Endodermal cell (in vitro differentiated cells): Measurements from ENCODE around the gene OTULIN. TPM values are rescaled to one million over a fixed set of nuclear protein-coding genes. Genes with fewer than 3 reads are reported as not detected.

Experiments used
- DNase-seq: peaks from one replicate; pipeline ENCODE4 v3.0.0-alpha.2; 2017
- H3K27ac ChIP-seq: 2 replicates; pipeline ENCODE4 v1.5.1; 2013; ENCODE audit warnings: mild to moderate bottlenecking, low read depth, low read length, moderate library complexity
- H3K27me3 ChIP-seq: 2 replicates; pipeline ENCODE4 v1.6.1; 2013; ENCODE audit warnings: mild to moderate bottlenecking, low read length, moderate library complexity; ENCODE audit not compliant: insufficient read depth, control insufficient read depth, poor library complexity, severe bottlenecking
- H3K36me3 ChIP-seq: 2 replicates; pipeline ENCODE4 v1.7.0; 2013; ENCODE audit warnings: mild to moderate bottlenecking, low read length, moderate library complexity; ENCODE audit not compliant: control insufficient read depth, insufficient read depth
- H3K4me1 ChIP-seq: one replicate; pipeline ENCODE4 v1.7.0; 2013; ENCODE audit warnings: low read length; ENCODE audit not compliant: control insufficient read depth, insufficient read depth
- H3K4me3 ChIP-seq: 2 replicates; pipeline ENCODE4 v1.5.1; 2013; ENCODE audit warnings: mild to moderate bottlenecking, low read length, moderate library complexity
- H3K9ac ChIP-seq: 2 replicates; pipeline ENCODE4 v1.6.1; 2013; ENCODE audit warnings: mild to moderate bottlenecking, low read length, moderate library complexity; ENCODE audit not compliant: poor library complexity, severe bottlenecking; ENCODE audit errors: extremely low read depth
- H3K9me3 ChIP-seq: 2 replicates; pipeline ENCODE4 v1.6.1; 2013; ENCODE audit warnings: mild to moderate bottlenecking, low read length, moderate library complexity; ENCODE audit not compliant: control insufficient read depth
- H3K27ac Mint-ChIP-seq: 2 replicates; pipeline ENCODE4 v1.8.0; 2020; ENCODE audit warnings: mixed read lengths
- H3K27me3 Mint-ChIP-seq: 2 replicates; pipeline ENCODE4 v1.8.0; 2021; ENCODE audit warnings: mild to moderate bottlenecking, mixed read lengths; ENCODE audit not compliant: insufficient read depth
- H3K36me3 Mint-ChIP-seq: 2 replicates; pipeline ENCODE4 v1.8.0; 2020; ENCODE audit warnings: low read depth, mixed read lengths
- H3K4me1 Mint-ChIP-seq: 2 replicates; pipeline ENCODE4 v1.8.0; 2020; ENCODE audit warnings: mixed read lengths
- H3K4me3 Mint-ChIP-seq: 2 replicates; pipeline ENCODE4 v1.8.0; 2020; ENCODE audit warnings: mild to moderate bottlenecking, moderate library complexity, mixed read lengths
- H3K9me3 Mint-ChIP-seq: 2 replicates; pipeline ENCODE4 v1.8.0; 2020; ENCODE audit warnings: mild to moderate bottlenecking, mixed read lengths
- WGBS, 2 experiments: methylation state at CpG; one replicate each; pipeline versions ENCODE4 v1.1.5 to v1.1.7; 2013; ENCODE audit warnings: missing lambda C conversion rate in 2 of 2, mixed read lengths in 1 of 2; ENCODE audit not compliant: insufficient coverage in 1 of 2, insufficient read length in 1 of 2; 5-methylcytosine and 5-hydroxymethylcytosine counted together
- total RNA-seq, 2 donors: library from RNA; stranded (reverse); fragmentation: NEBNext Ultra II Directional in 1 of 2; extraction: Animal tissue kit (Norgen Biotek cat#: 25700) in 1 of 2; gene quantifications; 2 replicates in 1 of 2; 3 replicates in 1 of 2; pipeline ENCODE4 v1.2.1, GENCODE V29; 2021
- TF ChIP-seq, protein P1 (sequence below): fragments of 200-600 bp; sonication (generic); conservative IDR thresholded peaks from 2 replicates; pipeline ENCODE4 v1.5.0; 2021; ENCODE audit warnings: antibody characterized with exemption, mild to moderate bottlenecking

Gene OTULIN
- total RNA-seq, 2 donors from 2014 or later, result 36.4 to 43.2 TPM

DNA sequence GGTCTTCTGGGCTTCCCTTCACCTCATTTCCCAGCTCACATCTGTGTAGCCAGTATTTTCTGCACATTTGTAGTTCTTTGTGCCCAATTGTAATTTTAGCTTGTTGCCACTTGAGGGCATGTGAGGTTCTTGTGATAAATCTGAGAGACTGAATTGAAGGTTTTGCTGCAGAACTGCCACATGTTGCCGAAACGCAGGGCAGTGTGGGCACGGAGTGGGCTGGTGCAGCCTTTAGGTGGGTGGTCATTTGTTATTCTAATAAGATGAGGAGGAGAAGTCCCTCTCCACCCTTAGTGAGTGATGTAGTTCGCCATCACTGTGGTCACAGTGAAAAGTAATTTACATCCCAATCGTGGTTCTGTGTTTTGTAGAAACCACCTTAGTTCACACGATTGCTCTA, 21.2 kb downstream of the OTULIN start:
- H3K4me1 Mint-ChIP-seq, result no peaks in the 10 kb centered on the region
- 53 to 79% methylated on average over 5 to 6 of the region's 6 CpGs for WGBS, 2 experiments
- peaks cover 66% of the 10 kb centered on the region for H3K36me3 Mint-ChIP-seq

DNA sequence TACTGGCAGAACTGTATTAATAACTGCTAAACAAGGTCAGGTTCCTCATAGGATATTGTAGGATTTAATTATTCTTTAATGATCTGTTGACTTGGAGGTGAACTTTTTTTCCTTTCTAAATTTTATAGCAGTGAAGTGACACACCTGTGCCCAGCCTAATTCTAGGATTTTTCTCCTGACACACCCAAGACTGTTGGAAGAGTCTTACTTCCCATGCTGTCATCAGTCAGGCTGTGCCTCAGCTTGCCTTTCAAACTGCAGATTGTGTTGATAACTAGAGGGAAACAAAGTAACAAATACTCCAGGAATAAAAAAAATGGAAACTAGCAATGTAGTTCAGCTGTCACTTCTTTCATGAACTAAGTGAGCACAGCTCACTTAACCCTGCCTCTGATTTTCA, 22.0 kb downstream of the OTULIN start:
- Mint-ChIP-seq H3K27ac (no peak overlapping the region), H3K27me3 (no peaks in the 10 kb centered on the region), H3K9me3 (peaks cover 5% of the 10 kb centered on the region), H3K36me3 (peaks cover 68% of the 10 kb centered on the region), H3K4me3 (no peak overlapping the region), H3K4me1 (no peaks in the 10 kb centered on the region)
- TF ChIP-seq, protein P1, sequence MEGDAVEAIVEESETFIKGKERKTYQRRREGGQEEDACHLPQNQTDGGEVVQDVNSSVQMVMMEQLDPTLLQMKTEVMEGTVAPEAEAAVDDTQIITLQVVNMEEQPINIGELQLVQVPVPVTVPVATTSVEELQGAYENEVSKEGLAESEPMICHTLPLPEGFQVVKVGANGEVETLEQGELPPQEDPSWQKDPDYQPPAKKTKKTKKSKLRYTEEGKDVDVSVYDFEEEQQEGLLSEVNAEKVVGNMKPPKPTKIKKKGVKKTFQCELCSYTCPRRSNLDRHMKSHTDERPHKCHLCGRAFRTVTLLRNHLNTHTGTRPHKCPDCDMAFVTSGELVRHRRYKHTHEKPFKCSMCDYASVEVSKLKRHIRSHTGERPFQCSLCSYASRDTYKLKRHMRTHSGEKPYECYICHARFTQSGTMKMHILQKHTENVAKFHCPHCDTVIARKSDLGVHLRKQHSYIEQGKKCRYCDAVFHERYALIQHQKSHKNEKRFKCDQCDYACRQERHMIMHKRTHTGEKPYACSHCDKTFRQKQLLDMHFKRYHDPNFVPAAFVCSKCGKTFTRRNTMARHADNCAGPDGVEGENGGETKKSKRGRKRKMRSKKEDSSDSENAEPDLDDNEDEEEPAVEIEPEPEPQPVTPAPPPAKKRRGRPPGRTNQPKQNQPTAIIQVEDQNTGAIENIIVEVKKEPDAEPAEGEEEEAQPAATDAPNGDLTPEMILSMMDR, result no peak
- peaks cover 76% of the 10 kb centered on the region for H3K36me3 ChIP-seq
- H3K4me3 ChIP-seq, result no peak overlapping the region
- no peaks in the 10 kb centered on the region for H3K27me3 ChIP-seq
- H3K4me1 ChIP-seq, result no peaks in the 10 kb centered on the region
- H3K9ac ChIP-seq, result no peak overlapping the region
- peaks cover 17% of the 10 kb centered on the region for H3K9me3 ChIP-seq
- DNase-seq, result no peak
- H3K27ac ChIP-seq, result no peak overlapping the region

More for the DNA sequence above, 21.2 kb downstream of the OTULIN start:
- H3K4me3 Mint-ChIP-seq, result no peak overlapping the region
- Histone ChIP-seq H3K9me3 (peaks cover 17% of the 10 kb centered on the region), H3K27me3 (no peaks in the 10 kb centered on the region), H3K9ac (no peak overlapping the region), H3K4me3 (no peak overlapping the region), H3K4me1 (no peaks in the 10 kb centered on the region), H3K36me3 (peaks cover 76% of the 10 kb centered on the region), H3K27ac (no peak overlapping the region)
- peak; percentile 69 for DNase-seq
- TF ChIP-seq, protein P1, result peak; percentile 80
- peak overlapping the region; percentile 22 for H3K27ac Mint-ChIP-seq
- no peaks in the 10 kb centered on the region for H3K27me3 Mint-ChIP-seq
- H3K9me3 Mint-ChIP-seq, result peaks cover 5% of the 10 kb centered on the region

DNA sequence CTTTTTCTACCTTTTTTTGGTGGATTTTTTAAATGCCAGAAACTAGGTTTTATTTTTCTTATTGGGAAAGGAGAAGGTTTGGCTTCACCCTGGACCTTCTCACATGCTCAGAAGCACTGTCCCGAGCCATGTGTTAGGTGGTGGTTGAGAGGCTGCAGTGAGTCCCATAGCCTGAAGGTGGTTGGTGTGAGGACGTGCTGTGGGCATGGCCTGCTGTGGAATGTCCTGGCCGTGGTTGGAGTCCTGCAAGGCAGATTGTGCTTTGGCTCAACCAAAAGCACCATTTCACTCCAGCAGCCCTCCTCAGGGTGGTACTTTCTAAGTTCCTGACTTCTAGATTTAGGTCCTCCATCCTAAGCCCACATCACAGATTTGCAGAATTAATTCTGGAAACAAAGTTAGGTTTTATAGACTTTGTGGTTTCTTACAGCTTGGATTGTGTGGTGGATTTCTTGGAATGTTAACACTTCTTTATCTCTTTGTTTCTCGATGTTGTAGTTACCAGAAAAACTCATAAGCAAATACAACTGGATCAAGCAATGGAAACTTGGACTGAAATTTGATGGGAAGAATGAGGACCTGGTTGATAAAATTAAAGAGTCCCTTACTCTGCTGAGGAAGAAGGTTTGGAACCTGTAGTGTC, 22.6 kb downstream of the OTULIN start:
- Mint-ChIP-seq H3K4me3 (no peak overlapping the region), H3K4me1 (no peaks in the 10 kb centered on the region), H3K9me3 (peaks cover 5% of the 10 kb centered on the region), H3K27ac (no peak overlapping the region), H3K36me3 (peaks cover 68% of the 10 kb centered on the region), H3K27me3 (no peaks in the 10 kb centered on the region)
- TF ChIP-seq, protein P1, result no peak
- H3K9ac ChIP-seq, result no peak overlapping the region
- 0 to 73% methylated on average over 1 to 4 of the region's 4 CpGs for WGBS, 2 experiments
- DNase-seq, result no peak
- H3K4me3 ChIP-seq, result no peak overlapping the region
- H3K4me1 ChIP-seq, result no peaks in the 10 kb centered on the region
- peaks cover 17% of the 10 kb centered on the region for H3K9me3 ChIP-seq
- no peak overlapping the region for H3K27ac ChIP-seq
- H3K27me3 ChIP-seq, result no peaks in the 10 kb centered on the region
- peaks cover 75% of the 10 kb centered on the region for H3K36me3 ChIP-seq
